Caki2 (cell line): ENCODE measurements around the gene KLK15. TPM values are rescaled to one million over a fixed set of nuclear protein-coding genes. Genes with fewer than 3 reads are reported as not detected.
"Not testable (repeated sequence)": the region's sequence is repeated elsewhere in the genome, so short reads cannot be mapped to it uniquely, and the experiment has no call there.

ENCODE experiments used
- DNase-seq: peaks from one replicate; pipeline ENCODE4 v3.0.0-alpha.2; 2015; ENCODE audit warnings: low read depth
- in situ Hi-C: cut with HindIII; loops from 2 replicates; pipeline ENCODE4 v1.10.0; 2016; ENCODE audit warnings: low sequenced_read_pairs, low pct_unique_long_range_greater_than_20kb, mixed read lengths
- total RNA-seq: library from RNA; depleted of rRNA; stranded (reverse); fragments of >200 nt; shearing (Covaris generic); gene quantifications from 2 replicates; pipeline ENCODE4 v1.2.3, GENCODE V29; 2014; ENCODE audit warnings: low replicate concordance

Gene KLK15
- total RNA-seq, 1 experiment from 2014 or later, result not detected

GRCh38 chr19:50826492-50827240 is 6.7 kb downstream of the KLK15 start:
- in situ Hi-C loops, result no loop called here
- DNase-seq, result no peak

- no peak for DNase-seq
- in situ Hi-C loops, result no loop called here
Observed at GRCh38 chr19:50823389-50824042, 9.9 kb downstream of the KLK15 start, which contains the start of gene KLK1. Gene KLK1 (minus strand): TSS chr19:50823787. CDS start chr19:50823748, 39 bp downstream.

- DNase-seq, result no peak
- in situ Hi-C loops, result no loop called here
Observed at GRCh38 chr19:50822661-50823208, 10.6 kb downstream of the KLK15 start.

- in situ Hi-C loops, result no loop called here
- no peak for DNase-seq
Observed at GRCh38 chr19:50821622-50822021, 11.8 kb downstream of the KLK15 start.

GRCh38 chr19:50821248-50821612 is 12.1 kb downstream of the KLK15 start:
- in situ Hi-C loops, result no loop called here
- DNase-seq, result no peak

GRCh38 chr19:50820549-50821247 is 12.7 kb downstream of the KLK15 start:
- no peak for DNase-seq
- in situ Hi-C loops, result no loop called here

- DNase-seq, result no peak
- in situ Hi-C loops, result no loop called here
Observed at GRCh38 chr19:50820086-50820485, 13.3 kb downstream of the KLK15 start.

- DNase-seq, result no peak
- in situ Hi-C loops, result no loop called here
Observed at GRCh38 chr19:50819636-50820035, 13.7 kb downstream of the KLK15 start.

- in situ Hi-C loops, result no loop called here
- no peak for DNase-seq
Observed at GRCh38 chr19:50818859-50819472, 14.4 kb downstream of the KLK15 start.

- in situ Hi-C loops, result no loop called here
- DNase-seq, result peak; percentile 53
Observed at GRCh38 chr19:50817941-50818858, 15.2 kb downstream of the KLK15 start.

- DNase-seq, result no peak
- in situ Hi-C loops, result no loop called here
Observed at GRCh38 chr19:50815439-50815838, 17.9 kb downstream of the KLK15 start.

- no peak for DNase-seq
- in situ Hi-C loops, result no loop called here
Observed at GRCh38 chr19:50814883-50815282, 18.5 kb downstream of the KLK15 start.

GRCh38 chr19:50812474-50812873 is 20.9 kb downstream of the KLK15 start:
- in situ Hi-C loops, result no loop called here
- DNase-seq, result no peak

- DNase-seq, in situ Hi-C loops: not testable (repeated sequence)
Observed at GRCh38 chr19:50811622-50812238, 21.6 kb downstream of the KLK15 start.

- DNase-seq, result no peak
- in situ Hi-C loops, result no loop called here
Observed at GRCh38 chr19:50808856-50809255, 24.5 kb downstream of the KLK15 start.

GRCh38 chr19:50804420-50805272 is 28.7 kb downstream of the KLK15 start:
- in situ Hi-C loops, result no loop called here
- DNase-seq, result peak; percentile 99
